ENCODE measurements around the gene USP46. TPM values are rescaled to one million over a fixed set of nuclear protein-coding genes. Genes with fewer than 3 reads are reported as not detected.

USP46 gene
- total RNA-seq, 1 donor, result 19.4 TPM

GRCh38 chr4:52617336-52618020 lies 41.6 kb downstream of the USP46 start:
- TF ChIP-seq CTCF (IDR thresholded peaks at IDR 0.05; ENCODE audit: insufficient read depth, low read depth, low read length), result no peak
- no peak overlapping the region for H3K4me3 ChIP-seq (ENCODE audit: low read depth, low read length)

GRCh38 chr4:52614241-52614640 lies 44.9 kb downstream of the USP46 start:
- no peak for TF ChIP-seq CTCF (IDR thresholded peaks at IDR 0.05; ENCODE audit: insufficient read depth, low read depth, low read length)
- no peak overlapping the region for H3K4me3 ChIP-seq (ENCODE audit: low read depth, low read length)
- no peak for DNase-seq (ENCODE audit: low read depth)

More at GRCh38 chr4:52617336-52618020, 41.6 kb downstream of the USP46 start:
- DNase-seq (ENCODE audit: low read depth), result no peak

GRCh38 chr4:52612341-52612740 lies 46.8 kb downstream of the USP46 start:
- TF ChIP-seq CTCF (IDR thresholded peaks at IDR 0.05; ENCODE audit: insufficient read depth, low read depth, low read length), result no peak
- no peak overlapping the region for H3K4me3 ChIP-seq (ENCODE audit: low read depth, low read length)
- peak; percentile 19 for DNase-seq (ENCODE audit: low read depth)

GRCh38 chr4:52611030-52611555 lies 48.0 kb downstream of the USP46 start:
- no peak for DNase-seq (ENCODE audit: low read depth)
- no peak overlapping the region for H3K4me3 ChIP-seq (ENCODE audit: low read depth, low read length)
- TF ChIP-seq CTCF (IDR thresholded peaks at IDR 0.05; ENCODE audit: insufficient read depth, low read depth, low read length), result no peak

- no peak for TF ChIP-seq CTCF (IDR thresholded peaks at IDR 0.05; ENCODE audit: insufficient read depth, low read depth, low read length)
- peak; percentile 32 for DNase-seq (ENCODE audit: low read depth)
- H3K4me3 ChIP-seq (ENCODE audit: low read depth, low read length), result no peak overlapping the region
These were observed 52.4 kb downstream of the USP46 start for GRCh38 chr4:52606726-52607125.

- no peak for DNase-seq (ENCODE audit: low read depth)
- H3K4me3 ChIP-seq (ENCODE audit: low read depth, low read length), result no peak overlapping the region
- TF ChIP-seq CTCF (IDR thresholded peaks at IDR 0.05; ENCODE audit: insufficient read depth, low read depth, low read length), result no peak
These were observed 53.1 kb downstream of the USP46 start for GRCh38 chr4:52606040-52606439.

GRCh38 chr4:52604215-52604614 lies 54.9 kb downstream of the USP46 start:
- no peak for TF ChIP-seq CTCF (IDR thresholded peaks at IDR 0.05; ENCODE audit: insufficient read depth, low read depth, low read length)
- no peak for DNase-seq (ENCODE audit: low read depth)
- no peak overlapping the region for H3K4me3 ChIP-seq (ENCODE audit: low read depth, low read length)

All from fibroblast of villous mesenchyme (primary cell).